T-helper 1 cell treated with Interleukin-12 subunit alpha and Interleukin-12 subunit beta and Interleukin-4 antibody, amounts not matched to agents 30 μg/mL and 1 μg/mL, for 36 hours (primary cell): Measurements from ENCODE around the gene SCFD2.

Experiments
- H3K27ac Mint-ChIP-seq: one replicate; pipeline ENCODE4 v1.8.0; 2021; ENCODE audit warnings: mild to moderate bottlenecking, mixed read lengths
- H3K27me3 Mint-ChIP-seq: one replicate; pipeline ENCODE4 v1.8.0; 2021; ENCODE audit warnings: low read depth, mixed read lengths
- H3K36me3 Mint-ChIP-seq: one replicate; pipeline ENCODE4 v1.8.0; 2021; ENCODE audit warnings: low read depth, mixed read lengths
- H3K4me1 Mint-ChIP-seq: one replicate; pipeline ENCODE4 v1.8.0; 2021; ENCODE audit warnings: low read depth, mixed read lengths
- H3K4me3 Mint-ChIP-seq: one replicate; pipeline ENCODE4 v1.8.0; 2021; ENCODE audit warnings: mild to moderate bottlenecking, moderate library complexity, mixed read lengths
- H3K9me3 Mint-ChIP-seq: one replicate; pipeline ENCODE4 v1.8.0; 2021; ENCODE audit warnings: mixed read lengths

Gene SCFD2

GRCh38 chr4:53173576-53173975 lies 192.3 kb downstream of the SCFD2 start:
- peaks cover 8% of the 10 kb centered on the region for H3K4me1 Mint-ChIP-seq
- no peaks in the 10 kb centered on the region for H3K27me3 Mint-ChIP-seq
- peaks cover 29% of the 10 kb centered on the region for H3K9me3 Mint-ChIP-seq
- H3K36me3 Mint-ChIP-seq, result peaks cover 11% of the 10 kb centered on the region
- H3K27ac Mint-ChIP-seq, result no peak overlapping the region
- H3K4me3 Mint-ChIP-seq, result no peak overlapping the region

GRCh38 chr4:53171797-53172196 lies 194.1 kb downstream of the SCFD2 start:
- H3K4me3 Mint-ChIP-seq, result no peak overlapping the region
- no peaks in the 10 kb centered on the region for H3K27me3 Mint-ChIP-seq
- H3K4me1 Mint-ChIP-seq, result peaks cover 5% of the 10 kb centered on the region
- H3K27ac Mint-ChIP-seq, result no peak overlapping the region
- peaks cover 19% of the 10 kb centered on the region for H3K9me3 Mint-ChIP-seq
- H3K36me3 Mint-ChIP-seq, result peaks cover 7% of the 10 kb centered on the region

GRCh38 chr4:53169695-53170617 lies 195.9 kb downstream of the SCFD2 start:
- H3K27me3 Mint-ChIP-seq, result no peaks in the 10 kb centered on the region
- peaks cover 2% of the 10 kb centered on the region for H3K4me1 Mint-ChIP-seq
- no peak overlapping the region for H3K4me3 Mint-ChIP-seq
- H3K36me3 Mint-ChIP-seq, result peaks cover 7% of the 10 kb centered on the region
- no peak overlapping the region for H3K27ac Mint-ChIP-seq
- H3K9me3 Mint-ChIP-seq, result peaks cover 19% of the 10 kb centered on the region

- no peak overlapping the region for H3K27ac Mint-ChIP-seq
- no peaks in the 10 kb centered on the region for H3K27me3 Mint-ChIP-seq
- H3K9me3 Mint-ChIP-seq, result peaks cover 14% of the 10 kb centered on the region
- no peak overlapping the region for H3K4me3 Mint-ChIP-seq
- H3K4me1 Mint-ChIP-seq, result no peaks in the 10 kb centered on the region
- peaks cover 4% of the 10 kb centered on the region for H3K36me3 Mint-ChIP-seq
These were observed 197.6 kb downstream of the SCFD2 start for GRCh38 chr4:53168228-53168627.

GRCh38 chr4:53162969-53163368 lies 202.9 kb downstream of the SCFD2 start:
- peaks cover 2% of the 10 kb centered on the region for H3K36me3 Mint-ChIP-seq
- no peak overlapping the region for H3K4me3 Mint-ChIP-seq
- no peaks in the 10 kb centered on the region for H3K4me1 Mint-ChIP-seq
- H3K9me3 Mint-ChIP-seq, result no peaks in the 10 kb centered on the region
- H3K27me3 Mint-ChIP-seq, result no peaks in the 10 kb centered on the region
- H3K27ac Mint-ChIP-seq, result no peak overlapping the region

GRCh38 chr4:53161787-53162433 lies 204.0 kb downstream of the SCFD2 start:
- Mint-ChIP-seq H3K36me3 (peaks cover 2% of the 10 kb centered on the region), H3K4me1 (no peaks in the 10 kb centered on the region), H3K9me3 (no peaks in the 10 kb centered on the region), H3K4me3 (no peak overlapping the region), H3K27ac (no peak overlapping the region), H3K27me3 (no peaks in the 10 kb centered on the region)

GRCh38 chr4:53161051-53161786 lies 204.6 kb downstream of the SCFD2 start:
- Mint-ChIP-seq H3K27ac (no peak overlapping the region), H3K36me3 (peaks cover 2% of the 10 kb centered on the region), H3K9me3 (no peaks in the 10 kb centered on the region), H3K27me3 (no peaks in the 10 kb centered on the region), H3K4me1 (no peaks in the 10 kb centered on the region), H3K4me3 (no peak overlapping the region)

- Mint-ChIP-seq H3K4me1 (no peaks in the 10 kb centered on the region), H3K36me3 (peaks cover 7% of the 10 kb centered on the region)
These were observed 209.0 kb downstream of the SCFD2 start for GRCh38 chr4:53156896-53157295.

GRCh38 chr4:53152467-53152866 lies 213.4 kb downstream of the SCFD2 start:
- H3K27ac Mint-ChIP-seq, result no peak overlapping the region
- peaks cover 5% of the 10 kb centered on the region for H3K36me3 Mint-ChIP-seq
- peaks cover 11% of the 10 kb centered on the region for H3K9me3 Mint-ChIP-seq

More at GRCh38 chr4:53156896-53157295, 209.0 kb downstream of the SCFD2 start:
- no peak overlapping the region for H3K4me3 Mint-ChIP-seq
- peaks cover 11% of the 10 kb centered on the region for H3K9me3 Mint-ChIP-seq
- H3K27ac Mint-ChIP-seq, result no peak overlapping the region
- no peaks in the 10 kb centered on the region for H3K27me3 Mint-ChIP-seq

GRCh38 chr4:53151489-53151788 lies 214.4 kb downstream of the SCFD2 start:
- Mint-ChIP-seq H3K9me3 (peaks cover 11% of the 10 kb centered on the region), H3K27ac (no peak overlapping the region), H3K4me1 (no peaks in the 10 kb centered on the region), H3K36me3 (peaks cover 5% of the 10 kb centered on the region), H3K4me3 (no peak overlapping the region), H3K27me3 (no peaks in the 10 kb centered on the region)

More at GRCh38 chr4:53152467-53152866, 213.4 kb downstream of the SCFD2 start:
- H3K4me3 Mint-ChIP-seq, result no peak overlapping the region
- no peaks in the 10 kb centered on the region for H3K27me3 Mint-ChIP-seq
- no peaks in the 10 kb centered on the region for H3K4me1 Mint-ChIP-seq

- Mint-ChIP-seq H3K27ac (no peak overlapping the region), H3K36me3 (peaks cover 5% of the 10 kb centered on the region), H3K9me3 (peaks cover 11% of the 10 kb centered on the region), H3K4me3 (no peak overlapping the region), H3K27me3 (no peaks in the 10 kb centered on the region), H3K4me1 (no peaks in the 10 kb centered on the region)
These were observed 215.0 kb downstream of the SCFD2 start for GRCh38 chr4:53150631-53151488.

- peaks cover 8% of the 10 kb centered on the region for H3K36me3 Mint-ChIP-seq
These were observed 218.2 kb downstream of the SCFD2 start for GRCh38 chr4:53147711-53148110.

GRCh38 chr4:53147197-53147596 lies 218.7 kb downstream of the SCFD2 start:
- H3K27ac Mint-ChIP-seq, result no peak overlapping the region
- no peak overlapping the region for H3K4me3 Mint-ChIP-seq
- H3K27me3 Mint-ChIP-seq, result no peaks in the 10 kb centered on the region
- no peaks in the 10 kb centered on the region for H3K9me3 Mint-ChIP-seq
- peaks cover 6% of the 10 kb centered on the region for H3K36me3 Mint-ChIP-seq
- H3K4me1 Mint-ChIP-seq, result no peaks in the 10 kb centered on the region

More at GRCh38 chr4:53147711-53148110, 218.2 kb downstream of the SCFD2 start:
- no peak overlapping the region for H3K27ac Mint-ChIP-seq
- H3K4me1 Mint-ChIP-seq, result no peaks in the 10 kb centered on the region
- H3K27me3 Mint-ChIP-seq, result no peaks in the 10 kb centered on the region
- no peak overlapping the region for H3K4me3 Mint-ChIP-seq
- H3K9me3 Mint-ChIP-seq, result no peaks in the 10 kb centered on the region

- Mint-ChIP-seq H3K4me1 (peaks cover 2% of the 10 kb centered on the region), H3K4me3 (no peak overlapping the region), H3K27me3 (no peaks in the 10 kb centered on the region), H3K27ac (no peak overlapping the region), H3K9me3 (no peaks in the 10 kb centered on the region), H3K36me3 (peaks cover 6% of the 10 kb centered on the region)
These were observed 224.6 kb downstream of the SCFD2 start for GRCh38 chr4:53141308-53141707.
